GM08714 (cell line): ENCODE data around the gene FAM161B.
"Not testable (repeated sequence)": the region's sequence is repeated elsewhere in the genome, so short reads cannot be mapped to it uniquely, and the experiment has no call there.

Experiments
- H3K4me3 ChIP-seq: fragments of 200-500 bp; sonication (Bioruptor generic); 2 replicates; pipeline ENCODE4 v1.5.1; 2014; ENCODE audit warnings: mild to moderate bottlenecking, low read length, inconsistent platforms
- ZNF274 ChIP-seq: IDR thresholded peaks from 2 replicates; pipeline ENCODE4 v1.6.1; 2012; ENCODE audit warnings: mild to moderate bottlenecking, low read depth, low read length

FAM161B gene

GRCh38 chr14:73909681-73910080 is 40.2 kb downstream of the FAM161B start:
- H3K4me3 ChIP-seq = no peak overlapping the region
- no peak for TF ChIP-seq ZNF274

DNA sequence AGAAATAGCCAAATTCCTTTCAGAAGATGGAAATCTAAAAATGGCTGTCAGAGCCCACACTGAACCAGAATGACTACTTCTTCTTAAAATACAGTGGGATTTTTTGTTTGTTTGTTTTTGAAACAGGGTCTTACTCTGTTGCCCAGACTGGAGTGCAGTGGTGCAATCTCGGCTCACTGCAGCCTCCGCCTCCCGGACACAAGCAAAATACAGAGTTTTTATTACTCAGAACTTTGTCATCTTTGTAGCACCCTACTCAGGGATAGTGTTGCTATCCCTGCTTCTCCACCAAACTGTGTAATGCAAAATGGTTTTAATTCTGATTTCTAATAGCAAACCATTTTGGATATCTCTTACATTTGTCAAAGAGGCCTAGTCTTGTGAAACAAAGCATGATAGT is 46.9 kb downstream of the FAM161B start:
- no peak overlapping the region for H3K4me3 ChIP-seq
- no peak for TF ChIP-seq ZNF274

GRCh38 chr14:73896521-73896920 is 53.4 kb downstream of the FAM161B start:
- TF ChIP-seq ZNF274 = no peak
- H3K4me3 ChIP-seq = no peak overlapping the region

- TF ChIP-seq ZNF274 = no peak
- H3K4me3 ChIP-seq = no peak overlapping the region
These were observed 54.0 kb downstream of the FAM161B start for GRCh38 chr14:73895939-73896338.

DNA sequence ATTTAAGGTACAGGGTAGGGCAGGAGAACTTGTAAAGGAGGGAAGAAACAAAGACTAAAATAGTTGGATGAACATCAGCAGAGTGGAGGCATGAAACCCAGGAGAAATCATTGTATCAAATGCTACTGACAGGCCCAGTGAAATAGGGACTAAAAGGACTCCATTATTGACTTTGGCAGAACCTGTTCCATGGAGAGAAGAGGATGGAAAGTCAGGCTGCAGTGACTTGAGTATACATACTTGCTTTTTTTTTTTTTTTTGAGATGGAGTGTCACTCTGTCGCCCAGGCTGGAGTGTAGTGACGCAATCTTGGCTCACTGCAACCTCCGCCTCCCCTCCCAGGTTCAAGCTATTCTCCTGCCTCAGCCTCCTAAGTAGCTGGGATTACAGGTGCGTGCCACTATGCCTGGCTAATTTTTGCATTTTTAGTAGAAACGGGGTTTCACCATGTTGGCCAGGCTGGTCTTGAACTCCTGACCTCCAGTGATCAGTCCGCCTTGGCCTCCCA is 55.7 kb downstream of the FAM161B start:
- not testable (repeated sequence) for H3K4me3 ChIP-seq

DNA sequence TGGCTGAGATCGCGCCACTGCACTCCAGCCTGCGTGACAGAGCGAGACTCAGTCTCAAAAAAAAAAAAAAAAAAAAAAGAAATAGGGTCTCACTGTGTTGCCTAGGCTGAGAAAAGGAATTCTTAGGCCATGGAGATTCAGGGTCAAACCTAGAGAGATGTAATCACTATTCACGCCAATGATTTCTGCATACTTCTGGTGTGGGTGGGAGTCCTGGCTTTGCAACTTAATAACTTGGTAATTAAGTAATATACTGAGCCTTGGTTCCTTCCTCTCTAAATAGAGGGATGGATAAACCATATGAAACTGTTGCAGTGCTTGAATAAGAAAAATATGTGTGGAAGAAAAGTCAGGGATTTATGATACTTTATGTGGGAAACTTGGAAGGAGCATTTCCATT is 60.5 kb downstream of the FAM161B start:
- no peak for TF ChIP-seq ZNF274
- H3K4me3 ChIP-seq = no peak overlapping the region

GRCh38 chr14:73888971-73889370 is 60.9 kb downstream of the FAM161B start:
- no peak for TF ChIP-seq ZNF274
- H3K4me3 ChIP-seq = no peak overlapping the region; the same call in 1 of the 2 replicates

DNA sequence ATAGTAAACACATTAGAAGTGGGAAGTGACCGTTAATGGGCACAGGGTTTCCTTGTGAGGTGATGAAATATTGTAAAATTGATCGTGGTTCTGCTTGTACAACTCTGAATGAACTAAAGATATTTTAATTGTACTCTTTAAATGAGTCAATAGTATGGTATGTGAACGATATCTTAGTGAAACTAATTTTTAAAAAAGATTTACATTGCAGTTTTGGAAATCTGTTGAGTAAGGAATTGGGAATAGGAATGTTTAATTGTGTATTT is 61.5 kb downstream of the FAM161B start:
- TF ChIP-seq ZNF274 = no peak
- H3K4me3 ChIP-seq = no peak overlapping the region; the same call in 1 of the 2 replicates

DNA sequence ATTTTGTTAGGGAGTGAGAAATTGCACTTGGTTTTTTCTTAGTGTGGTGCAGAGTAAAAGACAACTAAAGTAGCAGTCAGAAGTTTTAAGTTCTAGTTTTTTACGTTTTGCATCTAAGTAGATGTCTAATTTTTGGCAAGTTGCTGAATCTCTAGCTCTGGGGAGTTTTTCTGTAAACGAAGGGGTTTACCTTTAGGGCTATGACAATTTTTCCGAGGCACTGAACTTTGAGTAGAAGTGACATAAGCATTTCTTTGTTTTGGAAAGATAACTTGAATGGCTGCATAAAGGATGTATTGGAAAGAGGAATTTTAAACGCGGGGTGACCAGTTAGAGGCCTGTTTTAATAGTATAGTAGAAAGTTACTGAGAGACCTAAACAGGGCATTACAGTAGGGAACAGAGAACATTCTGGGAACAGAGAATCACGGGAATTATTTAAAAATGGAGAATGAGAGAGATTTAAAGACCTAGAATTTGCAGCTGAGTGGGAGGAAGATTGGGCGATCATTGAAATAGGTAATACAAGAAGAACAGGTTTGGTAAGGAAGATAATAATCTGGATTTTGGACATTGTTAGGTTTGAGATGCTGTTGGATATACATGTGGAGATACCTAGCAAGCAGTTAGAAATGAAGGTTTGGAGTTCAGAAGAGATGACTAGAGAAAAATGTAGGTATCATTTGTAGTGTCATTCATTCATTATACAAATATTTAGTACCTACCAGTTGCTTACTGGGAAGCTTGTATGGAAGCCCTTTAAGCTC is 62.0 kb downstream of the FAM161B start:
- H3K4me3 ChIP-seq = peak overlapping the region; percentile 77; the same call in 1 of the 2 replicates
- TF ChIP-seq ZNF274 = no peak

DNA sequence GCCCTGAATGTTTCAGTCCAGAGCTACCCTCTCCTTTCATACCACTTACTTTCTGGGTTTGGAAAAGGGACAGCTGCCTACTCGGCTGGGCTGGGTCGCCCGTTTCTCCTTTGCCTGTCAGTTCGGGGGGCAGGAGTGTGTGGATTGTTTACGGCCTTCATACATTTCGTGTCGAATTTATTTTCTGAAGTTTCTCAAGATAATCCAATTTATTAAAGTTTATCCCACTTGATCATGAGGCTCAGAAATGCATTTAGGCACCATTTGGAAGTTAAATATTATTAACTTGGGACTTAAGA is 62.6 kb downstream of the FAM161B start:
- TF ChIP-seq ZNF274 = no peak

GRCh38 chr14:73886449-73887317 is 63.2 kb downstream of the FAM161B start, which contains the start of gene ZNF410:
Gene ZNF410, plus strand, starts transcription at chr14:73886859. Its CDS starts 5,317 bp downstream, at chr14:73892176.
- peak within 1 kb of the TSS; percentile 77 for H3K4me3 ChIP-seq
- TF ChIP-seq ZNF274 = no peak

More for the DNA sequence above, 62.6 kb downstream of the FAM161B start:
- H3K4me3 ChIP-seq = peak overlapping the region; percentile 77

DNA sequence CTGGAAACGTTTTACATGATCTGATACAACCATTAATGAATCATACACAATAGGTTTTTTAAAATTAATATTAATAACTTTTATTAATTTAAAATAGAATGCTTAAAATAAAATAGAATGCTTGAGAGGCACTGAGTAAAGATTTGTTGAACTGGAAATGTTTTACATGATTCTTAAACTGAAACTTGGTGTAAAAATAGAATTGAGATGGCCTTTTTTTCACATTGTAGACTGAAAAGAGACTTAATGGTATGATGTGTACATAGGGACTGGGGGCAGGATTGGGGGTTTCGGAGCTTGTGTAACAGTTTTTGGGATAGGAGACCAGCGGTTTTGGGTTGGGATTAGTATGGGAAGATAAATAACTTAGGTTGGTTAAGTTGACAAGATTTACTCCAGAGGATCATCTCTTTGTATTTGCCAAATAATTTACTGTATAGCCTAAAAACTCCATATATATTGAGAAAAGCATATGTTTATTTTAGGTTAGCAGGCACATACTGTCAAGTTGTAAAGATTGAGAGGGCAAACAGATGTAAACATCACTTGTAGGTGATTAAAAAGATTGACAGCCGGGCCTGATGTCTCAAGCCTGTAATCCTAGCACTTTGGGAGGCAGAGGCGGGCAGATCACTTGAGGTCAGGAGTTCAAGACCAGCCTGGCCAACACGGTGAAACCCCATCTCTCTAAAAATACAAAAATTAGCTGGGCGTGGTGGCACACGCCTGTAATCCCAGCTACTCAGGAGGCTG is 65.3 kb downstream of the FAM161B start:
- no peak overlapping the region for H3K4me3 ChIP-seq
- TF ChIP-seq ZNF274 = no peak
